ENCODE results near the gene CALHM5. TPM values are rescaled to one million over a fixed set of nuclear protein-coding genes. Genes with fewer than 3 reads are reported as not detected.

CALHM5 gene
- total and polyA plus RNA-seq, 5 experiments from 2014 or later: not detected

GRCh38 chr6:116561377-116562018, 50.1 kb downstream of the CALHM5 start:
- POLR2A ChIA-PET: interaction anchor here (1.0 kb wide), 1 partner anchor 9 kb away, joined by 3 read pairs; the partner anchor contains the start of gene RWDD1
- peak; percentile 34 to 79 (median 62) for DNase-seq
- Mint-ChIP-seq H3K4me3 (peak overlapping the region in 1 of 10 donors; percentile 33), H3K9me3 (no peaks in the 10 kb centered on the region), H3K27ac (peak overlapping the region in 1 of 10 donors; percentile 29), H3K27me3 (peaks cover 4 to 11% (median 8%) of the 10 kb centered on the region in 5 donors), H3K36me3 (no peaks in the 10 kb centered on the region), H3K4me1 (peaks cover 5 to 13% (median 8%) of the 10 kb centered on the region in 4 donors)
- ATAC-seq: peak; percentile 78 to 81

DNA sequence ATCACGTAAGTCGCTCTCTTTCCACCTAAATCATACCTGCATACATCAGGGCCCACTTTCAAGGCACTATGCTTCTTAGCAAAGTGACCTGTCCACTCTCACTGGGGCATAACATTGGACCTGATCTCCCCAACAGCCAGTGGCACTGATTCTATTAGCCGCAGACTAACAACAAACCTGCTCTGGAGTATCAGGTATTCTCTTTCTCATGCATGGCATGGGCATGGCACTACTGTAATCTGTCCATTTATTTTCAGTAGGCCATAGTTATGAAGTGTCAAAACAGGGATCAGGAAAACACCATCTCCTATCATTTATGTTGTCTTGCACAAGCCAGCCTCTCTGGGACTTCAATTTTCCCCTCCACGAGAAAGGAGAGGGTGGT, 50.6 kb downstream of the CALHM5 start:
- no peaks in the 10 kb centered on the region for H3K36me3 Mint-ChIP-seq
- H3K4me1 Mint-ChIP-seq: peaks cover 5 to 13% (median 8%) of the 10 kb centered on the region in 4 donors
- POLR2A ChIA-PET: no interaction called here
- H3K27ac Mint-ChIP-seq: no peak overlapping the region
- H3K4me3 Mint-ChIP-seq: no peak overlapping the region
- H3K27me3 Mint-ChIP-seq: peaks cover 4 to 11% (median 8%) of the 10 kb centered on the region in 5 donors
- H3K9me3 Mint-ChIP-seq: no peaks in the 10 kb centered on the region
- DNase-seq (no peak), ATAC-seq (no peak)

DNA sequence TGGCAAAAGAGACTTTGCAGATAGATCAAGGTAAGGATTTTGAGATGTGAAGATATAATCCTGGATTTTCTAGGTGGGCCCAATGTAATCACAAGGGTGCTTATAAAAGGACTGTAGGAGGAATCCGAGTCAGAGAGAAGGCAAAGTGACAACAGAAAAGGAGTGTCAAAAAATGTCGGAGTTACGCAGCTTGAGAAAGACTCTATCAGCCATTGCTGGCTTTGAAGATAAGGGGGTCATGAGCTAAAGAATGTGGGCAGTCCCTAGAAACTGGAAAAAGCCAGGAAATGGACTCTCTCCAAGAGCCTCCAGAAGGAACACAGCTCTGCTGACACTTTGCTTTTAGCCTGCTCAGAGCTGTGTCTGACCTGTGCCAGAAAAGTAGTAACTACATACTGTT, 51.2 kb downstream of the CALHM5 start:
- Mint-ChIP-seq H3K27me3 (peaks cover 4 to 11% (median 8%) of the 10 kb centered on the region in 5 donors), H3K4me3 (no peak overlapping the region), H3K4me1 (peaks cover 5 to 13% (median 8%) of the 10 kb centered on the region in 4 donors), H3K36me3 (no peaks in the 10 kb centered on the region), H3K27ac (no peak overlapping the region), H3K9me3 (no peaks in the 10 kb centered on the region)
- POLR2A ChIA-PET: interaction anchor here (1.5 kb wide), 1 partner anchor 10 kb away, joined by 4 read pairs; no protein-coding TSS in a partner anchor
- no peak for ATAC-seq
- no peak for DNase-seq

GRCh38 chr6:116563830-116564229, 52.4 kb downstream of the CALHM5 start:
- ATAC-seq (no peak), DNase-seq (no peak)
- POLR2A ChIA-PET: interaction anchor here (0.7 to 1.5 kb wide), 2 partner anchors 9 to 118 kb away, joined by 3 to 4 read pairs; no protein-coding TSS in a partner anchor
- no peaks in the 10 kb centered on the region for H3K9me3 Mint-ChIP-seq
- H3K36me3 Mint-ChIP-seq: no peaks in the 10 kb centered on the region
- peak overlapping the region in 3 of 10 donors; percentile 41 to 69 (median 43) for H3K27ac Mint-ChIP-seq
- peaks cover 4 to 11% (median 8%) of the 10 kb centered on the region in 5 donors for H3K27me3 Mint-ChIP-seq
- H3K4me1 Mint-ChIP-seq: peaks cover 7 to 13% (median 9%) of the 10 kb centered on the region in 4 donors
- peak overlapping the region in 5 of 10 donors; percentile 0 to 73 (median 69) for H3K4me3 Mint-ChIP-seq

DNA sequence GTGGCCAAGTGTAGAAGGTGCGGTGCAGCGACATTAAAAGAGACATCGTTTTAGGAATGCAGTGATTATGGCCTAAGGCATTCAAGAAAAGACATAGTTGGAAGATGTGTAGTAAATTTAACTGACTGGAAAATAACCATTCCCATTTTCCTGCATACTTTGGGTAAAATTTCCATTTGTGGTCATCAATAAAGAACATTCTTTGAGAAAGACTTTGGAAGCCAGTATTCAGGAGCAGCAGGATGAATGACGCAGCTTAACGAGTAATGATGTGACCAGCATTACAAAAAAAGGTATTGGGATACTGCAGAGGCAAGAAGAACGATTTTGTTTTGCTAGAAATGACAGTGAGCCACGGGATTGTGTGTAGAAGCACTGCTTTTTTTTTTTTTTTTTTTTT, 52.9 kb downstream of the CALHM5 start:
- Mint-ChIP-seq H3K4me3 (peak overlapping the region in 9 of 10 donors; percentile 0 to 74 (median 59)), H3K27me3 (peaks cover 4 to 11% (median 8%) of the 10 kb centered on the region in 5 donors), H3K9me3 (no peaks in the 10 kb centered on the region), H3K4me1 (peaks cover 7 to 18% (median 11%) of the 10 kb centered on the region in 4 donors), H3K36me3 (no peaks in the 10 kb centered on the region), H3K27ac (peak overlapping the region in 3 of 10 donors; percentile 41 to 87 (median 69))
- no peak for ATAC-seq
- no peak for DNase-seq
- POLR2A ChIA-PET: interaction anchor here (0.7 to 1.0 kb wide), 5 partner anchors 18 to 284 kb away, joined by 3 to 5 read pairs (median 4); partner anchors contain the start of gene TSPYL1

DNA sequence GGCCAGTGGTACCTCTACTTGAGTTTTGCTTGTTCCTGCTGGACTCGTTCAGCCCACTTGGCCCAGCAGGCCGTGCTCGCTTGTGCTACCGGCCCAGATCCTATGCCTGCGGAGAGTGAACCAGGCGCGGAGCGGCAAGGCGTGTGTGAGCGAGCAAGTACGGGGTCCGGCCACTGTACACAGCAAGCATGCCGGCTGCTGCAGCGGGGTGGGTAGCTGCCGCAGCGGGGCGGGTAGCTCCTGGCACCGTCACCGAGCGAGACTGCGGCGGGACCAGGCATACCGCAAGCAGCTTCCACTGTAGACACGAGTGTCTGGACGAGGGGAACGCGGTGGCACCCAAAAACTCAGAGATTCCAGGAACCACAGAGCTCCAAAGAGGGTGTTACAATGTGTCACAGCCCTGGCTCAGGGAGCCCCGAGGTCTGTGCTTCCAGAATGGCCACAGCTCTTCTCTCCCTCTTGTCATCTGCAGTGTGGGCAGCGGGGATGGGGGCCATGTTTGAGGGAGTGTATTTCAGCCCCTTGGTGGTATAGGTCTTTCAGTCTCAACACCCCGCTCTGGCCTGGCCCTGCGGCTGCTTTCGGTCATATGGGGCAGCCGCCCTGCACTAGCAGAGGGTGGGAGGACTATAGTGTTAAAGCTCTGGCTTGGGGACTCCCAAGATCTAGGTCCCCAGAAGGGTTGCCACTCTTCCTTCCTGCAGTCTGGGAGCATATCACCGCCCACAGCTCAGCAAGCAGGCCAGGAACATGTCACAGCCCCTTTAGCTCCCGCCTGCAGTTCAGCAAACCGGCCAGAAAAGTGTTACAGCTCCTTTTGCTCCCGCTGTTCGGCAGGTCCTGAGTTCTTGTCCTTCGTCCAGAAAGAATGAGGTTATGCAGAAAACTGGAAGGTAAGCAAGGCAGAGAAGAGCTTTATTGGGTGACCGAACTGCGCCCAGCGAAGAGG, 53.8 kb downstream of the CALHM5 start:
- POLR2A ChIA-PET: interaction anchor here (0.5 to 1.0 kb wide), 6 partner anchors 14 to 286 kb away, joined by 3 to 5 read pairs (median 4); partner anchors contain the start of gene TSPYL1
- H3K4me1 Mint-ChIP-seq: peaks cover 9 to 24% (median 19%) of the 10 kb centered on the region in 4 donors
- peak overlapping the region in 4 of 10 donors; percentile 3 to 87 (median 42) for H3K27ac Mint-ChIP-seq
- peak in 8 of 10 donors; percentile 5 to 60 (median 24) for DNase-seq
- no peaks in the 10 kb centered on the region for H3K36me3 Mint-ChIP-seq
- H3K27me3 Mint-ChIP-seq: peaks cover 4 to 11% (median 8%) of the 10 kb centered on the region in 5 donors
- H3K9me3 Mint-ChIP-seq: no peaks in the 10 kb centered on the region
- peak overlapping the region; percentile 33 to 74 (median 62) for H3K4me3 Mint-ChIP-seq
- ATAC-seq: peak; percentile 78 to 85

DNA sequence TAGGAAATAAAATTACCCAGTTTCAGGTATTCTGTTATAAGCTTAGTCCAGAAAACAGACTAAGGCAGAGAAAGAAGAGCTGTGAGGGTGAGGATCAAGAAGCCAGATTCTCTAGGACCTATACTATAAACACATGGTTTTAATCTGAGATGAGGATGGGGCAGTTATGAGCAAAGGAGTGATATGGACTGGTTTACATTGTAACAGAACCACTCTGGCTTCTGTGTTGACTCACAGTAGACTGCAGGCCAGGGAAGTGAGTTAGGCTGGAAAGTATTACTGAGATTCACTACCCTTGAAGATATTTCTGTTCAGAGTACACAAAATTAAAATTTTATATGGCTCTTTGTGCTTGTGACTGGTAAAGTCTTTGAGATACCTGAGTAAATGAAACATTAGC, 56.7 kb downstream of the CALHM5 start:
- Mint-ChIP-seq H3K4me3 (no peak overlapping the region), H3K27me3 (peaks cover 0 to 9% (median 0%) of the 10 kb centered on the region in 5 donors), H3K4me1 (peaks cover 21 to 49% (median 39%) of the 10 kb centered on the region in 4 donors), H3K9me3 (no peaks in the 10 kb centered on the region), H3K27ac (peak overlapping the region in 2 of 10 donors; percentile 17 to 51), H3K36me3 (no peaks in the 10 kb centered on the region)
- POLR2A ChIA-PET: no interaction called here
- no peak for ATAC-seq
- no peak for DNase-seq

DNA sequence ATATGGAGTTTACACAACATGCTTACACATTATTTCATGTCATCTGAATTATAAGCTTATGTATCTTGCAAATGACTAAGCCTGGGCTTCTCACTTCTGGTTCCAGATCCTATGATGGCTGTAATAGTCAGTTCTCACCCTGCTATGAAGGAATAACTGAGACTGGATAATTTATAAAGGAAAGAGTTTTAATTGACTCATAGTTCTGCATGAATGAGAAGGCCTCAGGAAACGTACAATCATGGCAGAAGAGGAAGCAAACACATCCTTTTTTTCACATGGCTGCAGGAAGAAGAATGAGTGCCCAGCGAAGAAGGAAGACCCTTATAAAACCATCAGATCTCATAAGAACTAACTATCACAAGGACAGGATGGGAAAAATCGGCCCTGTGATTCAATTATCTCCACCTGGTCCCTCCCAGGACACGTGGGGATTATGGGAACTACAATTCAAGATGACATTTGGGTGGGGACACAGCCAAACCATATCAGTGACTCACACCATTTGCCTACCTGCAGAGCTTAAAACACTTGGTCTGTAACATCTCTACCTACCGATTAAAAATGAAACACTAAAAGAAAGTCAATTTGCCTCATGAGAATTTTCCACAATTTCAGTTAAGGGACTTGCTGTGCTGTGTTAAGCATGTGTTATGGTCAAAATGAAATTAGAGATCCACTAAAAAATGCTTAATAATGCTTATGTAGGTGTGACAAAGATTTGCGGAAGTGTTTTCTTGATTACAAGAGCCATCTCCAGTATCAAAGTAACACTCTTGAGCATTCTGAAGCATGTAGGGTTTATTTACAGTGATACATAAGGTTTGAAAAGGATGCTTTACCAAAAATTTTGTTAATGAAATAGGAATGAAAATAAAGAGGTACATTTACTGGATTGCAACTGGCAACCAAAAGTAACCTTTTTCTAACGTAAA, 57.6 kb downstream of the CALHM5 start:
- peaks cover 24 to 58% (median 46%) of the 10 kb centered on the region in 4 donors for H3K4me1 Mint-ChIP-seq

DNA sequence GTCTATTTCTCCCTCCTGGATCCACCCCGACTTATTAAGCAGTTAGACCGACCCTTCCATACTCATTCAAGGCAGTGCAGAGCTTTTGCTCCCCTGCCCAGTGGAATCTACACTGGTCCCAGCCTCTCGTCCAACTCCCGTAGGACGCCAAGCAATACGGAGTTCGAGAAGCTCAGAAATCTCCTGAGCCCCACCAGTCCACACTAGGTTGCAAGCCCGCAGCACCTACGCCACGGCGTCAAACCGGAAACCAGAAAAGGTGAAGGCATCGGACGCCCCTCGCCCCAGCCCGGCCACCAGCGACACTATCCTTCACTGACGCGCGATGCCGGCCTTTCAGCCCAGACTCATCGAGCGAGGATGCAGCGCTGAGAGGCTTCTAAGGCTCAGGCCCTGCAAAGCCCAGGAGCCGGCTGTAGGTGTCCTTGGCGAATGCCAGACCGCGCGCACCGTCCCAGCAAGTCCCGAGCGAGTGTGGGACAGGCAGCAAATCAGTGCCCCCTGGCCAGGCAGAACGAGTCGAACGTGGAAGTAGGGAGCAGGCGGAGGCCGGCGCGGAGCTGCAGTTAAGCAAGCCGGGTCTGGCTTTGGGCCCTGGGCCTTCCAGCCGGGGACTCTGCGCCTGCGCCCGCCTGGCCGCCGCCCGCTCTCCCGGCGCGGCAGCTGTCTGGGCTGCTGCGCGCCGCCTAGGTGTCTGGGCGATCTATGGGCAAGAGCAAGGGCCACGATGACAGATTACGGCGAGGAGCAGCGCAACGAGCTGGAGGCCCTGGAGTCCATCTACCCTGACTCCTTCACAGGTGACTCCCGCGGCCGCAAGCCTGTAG, 59.6 kb downstream of the CALHM5 start, which contains the start of gene RWDD1:
Gene RWDD1, plus strand, starts transcription at position 649 of the 827 bp plus-strand sequence. Its CDS starts 79 bp downstream, at position 728.
- Mint-ChIP-seq H3K27ac (peak within 1 kb of the TSS; percentile 98 to 100 (median 100)), H3K9me3 (no peaks in the 10 kb centered on the region), H3K4me3 (peak within 1 kb of the TSS; percentile 93 to 99 (median 96)), H3K4me1 (peaks cover 26 to 60% (median 50%) of the 10 kb centered on the region in 4 donors), H3K36me3 (peaks cover 0 to 25% (median 8%) of the 10 kb centered on the region in 3 donors), H3K27me3 (no peaks in the 10 kb centered on the region)
- DNase-seq: peak; percentile 92 to 99 (median 98)
- POLR2A ChIA-PET: interaction anchor here (0.6 to 4.2 kb wide), 14 partner anchors 10 to 978 kb away, joined by 3 to 66 read pairs (median 4); partner anchors contain the start of genes KPNA5, NT5DC1, TSPYL1 and TSPYL4
- peak; percentile 87 to 93 for ATAC-seq

More for the DNA sequence above, 57.6 kb downstream of the CALHM5 start:
- POLR2A ChIA-PET: interaction anchor here (4.2 kb wide), 1 partner anchor 290 kb away, joined by 66 read pairs; the partner anchor contains the start of gene TSPYL1
- H3K36me3 Mint-ChIP-seq: peaks cover 0 to 5% (median 4%) of the 10 kb centered on the region in 3 donors
- peak overlapping the region in 3 of 10 donors; percentile 19 to 98 (median 98) for H3K4me3 Mint-ChIP-seq
- H3K27me3 Mint-ChIP-seq: peaks cover 0 to 5% (median 0%) of the 10 kb centered on the region in 5 donors
- H3K27ac Mint-ChIP-seq: peak overlapping the region in 4 of 10 donors; percentile 54 to 100 (median 100)
- ATAC-seq (no peak), DNase-seq (no peak)
- no peaks in the 10 kb centered on the region for H3K9me3 Mint-ChIP-seq

- Mint-ChIP-seq H3K27me3 (no peaks in the 10 kb centered on the region), H3K36me3 (peaks cover 0 to 31% (median 8%) of the 10 kb centered on the region in 3 donors), H3K4me1 (peaks cover 31 to 65% (median 55%) of the 10 kb centered on the region in 4 donors), H3K9me3 (no peaks in the 10 kb centered on the region), H3K27ac (peak overlapping the region; percentile 93 to 100 (median 100)), H3K4me3 (peak overlapping the region; percentile 93 to 99 (median 96))
- ATAC-seq (no peak), DNase-seq (no peak)
- POLR2A ChIA-PET: interaction anchor here (0.7 to 4.2 kb wide), 9 partner anchors 8 to 977 kb away, joined by 3 to 66 read pairs (median 5); partner anchors contain the start of genes KPNA5, NT5DC1, TSPYL1 and TSPYL4
Observed at GRCh38 chr6:116571683-116572000, 60.2 kb downstream of the CALHM5 start.

Data from naive thymus-derived CD8-positive, alpha-beta T cell (primary cell).